Glomerular endothelial cell (primary cell): Measurements from ENCODE around the gene NBPF20. TPM values are rescaled to one million over a fixed set of nuclear protein-coding genes. Genes with fewer than 3 reads are reported as not detected.
"Not testable (repeated sequence)": the region's sequence is repeated elsewhere in the genome, so short reads cannot be mapped to it uniquely, and the experiment has no call there.

Source experiments
- DNase-seq: peaks from one replicate; pipeline ENCODE4 v3.0.0-alpha.2; 2011; ENCODE audit warnings: low read depth, low spot score; ENCODE audit errors: extremely low read depth
- total RNA-seq: library from RNA; depleted of rRNA; stranded (reverse); fragments of >200 nt; gene quantifications from 2 replicates; pipeline ENCODE4 v1.2.3, GENCODE V29; 2015

Gene NBPF20, protein sequence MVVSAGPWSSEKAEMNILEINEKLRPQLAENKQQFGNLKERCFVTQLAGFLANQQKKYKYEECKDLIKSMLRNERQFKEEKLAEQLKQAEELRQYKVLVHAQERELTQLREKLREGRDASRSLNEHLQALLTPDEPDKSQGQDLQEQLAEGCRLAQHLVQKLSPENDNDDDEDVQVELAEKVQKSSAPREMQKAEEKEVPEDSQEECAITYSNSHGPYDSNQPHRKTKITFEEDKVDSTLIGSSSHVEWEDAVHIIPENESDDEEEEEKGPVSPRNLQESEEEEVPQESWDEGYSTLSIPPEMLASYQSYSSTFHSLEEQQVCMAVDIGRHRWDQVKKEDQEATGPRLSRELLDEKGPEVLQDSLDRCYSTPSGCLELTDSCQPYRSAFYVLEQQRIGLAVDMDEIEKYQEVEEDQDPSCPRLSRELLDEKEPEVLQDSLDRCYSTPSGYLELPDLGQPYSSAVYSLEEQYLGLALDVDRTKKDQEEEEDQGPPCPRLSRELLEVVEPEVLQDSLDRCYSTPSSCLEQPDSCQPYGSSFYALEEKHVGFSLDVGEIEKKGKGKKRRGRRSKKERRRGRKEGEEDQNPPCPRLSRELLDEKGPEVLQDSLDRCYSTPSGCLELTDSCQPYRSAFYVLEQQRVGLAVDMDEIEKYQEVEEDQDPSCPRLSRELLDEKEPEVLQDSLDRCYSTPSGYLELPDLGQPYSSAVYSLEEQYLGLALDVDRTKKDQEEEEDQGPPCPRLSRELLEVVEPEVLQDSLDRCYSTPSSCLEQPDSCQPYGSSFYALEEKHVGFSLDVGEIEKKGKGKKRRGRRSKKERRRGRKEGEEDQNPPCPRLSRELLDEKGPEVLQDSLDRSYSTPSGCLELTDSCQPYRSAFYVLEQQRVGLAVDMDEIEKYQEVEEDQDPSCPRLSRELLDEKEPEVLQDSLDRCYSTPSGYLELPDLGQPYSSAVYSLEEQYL (N-terminal part only)
- total RNA-seq, result 3.2 and 3.4 TPM in 2 replicates

DNA sequence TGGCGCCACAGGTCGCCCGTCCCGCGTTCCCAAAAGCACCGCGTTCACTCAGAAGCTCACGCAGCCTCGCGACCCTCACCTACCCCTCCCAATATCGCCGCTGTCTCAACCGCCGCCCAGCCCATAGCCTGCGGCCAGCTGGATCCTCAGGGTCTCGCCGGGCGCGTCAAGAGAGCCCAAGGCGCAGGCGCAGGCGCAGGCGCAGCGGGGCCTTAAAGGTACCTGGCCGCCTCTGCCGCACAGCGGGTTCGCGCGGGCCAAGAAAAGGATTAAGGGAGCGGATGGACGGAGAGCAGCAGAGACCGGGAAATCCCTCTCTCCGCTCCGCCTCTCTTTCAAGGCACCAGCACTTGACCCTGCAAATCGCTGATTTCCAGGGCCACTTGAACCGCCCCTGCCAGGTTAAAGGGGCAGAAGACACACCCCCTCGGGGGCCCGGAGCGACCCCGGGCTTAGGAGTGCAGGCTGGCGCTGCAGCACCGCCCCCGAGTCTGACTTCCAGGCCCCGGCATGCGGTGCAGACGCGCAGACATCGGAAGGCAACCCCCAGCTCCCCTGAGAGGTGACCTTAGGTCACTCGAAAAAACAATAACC, at the start of gene NBPF20:
TSS of gene NBPF20 (minus strand) at position 168 of the 594 bp plus-strand sequence. CDS start 20,331 bp downstream, outside the sequence.
- no peak for DNase-seq

DNA sequence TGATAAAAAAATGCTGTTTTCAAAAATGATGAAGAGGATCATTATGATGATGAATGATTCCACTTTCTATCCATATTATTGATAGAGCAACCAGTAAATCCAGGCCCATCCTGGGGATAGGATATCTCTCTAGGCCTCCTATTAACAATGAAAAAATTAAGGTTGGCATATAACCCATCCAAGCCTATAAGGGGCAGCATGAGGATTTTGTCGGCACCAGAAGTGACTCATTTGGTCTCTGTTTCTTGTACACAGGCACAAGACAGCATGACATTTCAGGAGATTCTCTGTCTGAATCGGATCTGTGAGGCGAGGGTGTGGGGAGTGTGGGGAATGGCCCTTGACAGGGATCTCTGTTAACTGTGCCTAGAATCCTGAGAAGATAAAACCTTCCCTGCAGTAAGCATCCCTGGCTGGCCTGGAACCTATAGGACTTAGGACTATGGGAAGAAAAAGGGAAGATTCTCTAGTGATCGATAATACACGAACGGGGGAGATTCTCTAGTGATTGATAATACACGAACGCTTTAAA, 49.5 kb upstream of the NBPF20 start:
- not testable (repeated sequence) for DNase-seq

DNA sequence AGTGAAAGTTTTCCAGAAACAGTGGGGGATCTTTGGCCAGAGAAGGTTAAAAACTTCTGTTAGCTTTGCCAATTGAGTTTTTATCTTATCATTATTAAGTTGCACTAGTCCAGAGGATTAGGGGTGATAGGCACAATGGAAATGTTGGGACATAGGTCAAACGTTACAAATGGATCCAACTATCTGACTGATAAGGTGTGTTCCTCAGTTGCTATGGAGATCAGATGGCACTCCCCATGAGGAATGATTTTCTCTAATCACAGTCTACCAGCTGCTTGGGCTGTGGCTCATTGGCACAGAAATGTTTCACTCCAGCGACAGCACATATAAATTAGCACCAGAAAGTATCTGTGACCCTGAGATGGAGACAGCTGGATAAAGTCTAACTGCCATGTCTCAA, 47.3 kb upstream of the NBPF20 start:
- DNase-seq, result not testable (repeated sequence)

DNA sequence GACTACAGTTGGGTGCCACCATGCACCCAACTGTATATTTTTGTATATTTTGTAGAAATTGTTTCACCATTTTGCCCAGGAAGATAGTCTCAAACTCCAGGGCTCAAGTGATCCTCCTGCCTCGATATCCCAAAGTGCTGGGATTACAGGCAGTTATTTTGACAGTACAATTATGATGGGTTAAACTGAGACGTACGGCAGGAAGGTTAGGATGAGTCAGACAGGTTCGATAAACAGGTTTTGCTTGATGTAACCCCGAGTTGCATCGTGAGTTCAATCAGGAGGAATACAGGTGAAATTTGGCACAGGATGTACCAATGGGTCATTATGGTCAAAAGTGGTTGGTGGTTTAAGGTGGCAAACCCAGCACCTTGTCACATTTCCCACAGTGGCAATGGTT, 46.0 kb upstream of the NBPF20 start:
- not testable (repeated sequence) for DNase-seq

DNA sequence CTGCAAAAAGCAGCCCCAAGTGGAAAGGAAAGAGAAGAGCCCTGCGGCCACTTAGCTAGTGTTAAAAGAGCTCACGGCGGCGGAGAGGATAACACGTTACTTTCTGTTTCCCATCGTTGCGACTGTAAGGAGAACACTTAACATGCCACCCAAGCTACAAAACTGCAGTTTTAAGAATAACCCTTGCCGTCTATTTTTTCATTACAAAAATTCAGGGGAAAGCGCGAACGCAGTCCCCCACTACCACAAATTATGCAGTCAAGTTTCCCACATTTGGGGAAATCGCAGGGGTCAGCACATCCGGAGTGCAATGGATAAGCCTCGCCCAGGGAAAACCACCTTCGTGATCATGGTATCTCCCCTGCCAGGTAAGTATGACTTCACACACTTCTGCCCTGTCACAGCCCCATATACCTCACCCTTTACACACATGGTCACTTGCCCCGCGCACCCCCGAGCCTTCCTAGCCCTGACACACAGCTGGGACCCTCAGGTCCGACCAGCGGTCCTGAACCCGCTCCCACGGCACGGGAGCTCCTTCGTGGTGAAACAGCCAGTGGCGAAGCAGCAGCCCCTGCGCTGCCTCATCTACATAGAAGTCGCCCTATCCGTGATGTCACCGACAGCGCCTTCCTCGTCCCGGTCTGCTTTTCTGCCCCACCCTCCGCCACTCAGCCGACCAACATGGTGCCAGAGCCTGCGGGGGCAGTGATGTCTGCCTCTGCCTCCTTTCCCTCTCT, 40.2 kb upstream of the NBPF20 start:
- peak; percentile 65 for DNase-seq

DNA sequence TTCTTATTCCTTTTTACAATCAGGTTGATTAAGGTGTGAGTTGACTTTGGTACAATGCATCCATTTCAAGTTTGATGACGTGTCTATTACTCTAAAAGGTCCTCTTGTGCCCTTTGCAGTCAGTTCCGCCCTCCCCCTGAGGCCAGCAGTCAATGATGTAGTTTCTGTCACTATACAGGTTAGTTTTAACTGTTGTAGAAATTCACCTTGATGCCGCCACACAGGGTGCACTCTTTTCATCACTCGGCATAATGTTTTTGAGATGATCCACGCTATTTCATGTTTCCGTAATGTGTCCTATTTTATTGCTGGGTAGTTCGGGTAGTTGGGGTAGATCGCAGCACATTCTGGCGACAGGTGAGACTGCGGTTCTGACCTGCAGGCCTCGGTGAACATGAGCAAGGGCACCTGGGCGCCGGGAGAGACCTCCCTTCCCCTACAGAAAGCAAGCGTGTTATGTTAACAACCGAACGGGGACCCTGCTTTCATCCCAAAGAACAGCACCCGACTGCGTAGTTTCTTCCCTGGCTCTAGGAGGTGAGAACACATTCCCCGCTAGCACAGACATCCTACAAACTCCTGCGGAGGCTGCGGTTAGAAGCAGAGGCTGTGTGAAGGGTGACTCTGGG, 39.4 kb upstream of the NBPF20 start:
- not testable (repeated sequence) for DNase-seq

DNA sequence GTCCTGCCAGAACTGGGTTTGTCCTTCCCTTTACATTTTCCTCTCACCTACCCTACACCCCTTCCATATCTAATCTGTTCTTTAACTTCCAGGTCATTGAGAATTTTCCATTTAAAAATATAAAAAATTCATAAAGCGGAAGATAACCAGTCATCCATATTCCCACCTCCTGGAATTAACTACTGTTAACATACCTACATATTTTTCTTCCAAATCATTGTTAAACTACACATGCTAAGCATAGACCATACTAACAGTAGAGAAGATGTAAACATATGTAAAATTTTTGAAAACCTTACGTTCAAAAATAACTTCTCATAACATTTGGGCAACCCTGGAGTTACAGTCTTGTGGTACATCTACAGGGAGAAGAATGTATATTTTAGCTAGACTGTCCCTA, 38.6 kb upstream of the NBPF20 start:
- not testable (repeated sequence) for DNase-seq

DNA sequence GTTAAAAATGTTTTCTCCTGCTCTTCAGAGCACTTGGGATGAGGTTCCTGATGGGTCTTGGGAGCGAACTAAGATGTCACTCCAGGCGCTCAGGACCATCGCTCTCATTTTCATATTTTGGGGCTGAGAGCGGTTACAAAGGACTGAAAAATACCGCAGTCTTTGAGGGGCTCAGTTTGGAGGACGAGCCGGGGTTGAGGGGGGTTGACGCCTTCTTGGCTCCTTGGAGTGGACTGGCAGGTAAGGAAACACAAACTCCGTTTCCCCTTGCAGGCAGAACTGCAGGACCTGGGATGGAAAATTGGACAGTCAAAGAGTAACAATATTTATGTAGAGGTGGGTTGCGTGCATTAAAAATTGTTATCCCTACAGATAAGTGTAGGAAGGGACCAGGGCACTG, 35.3 kb upstream of the NBPF20 start:
- not testable (repeated sequence) for DNase-seq

DNA sequence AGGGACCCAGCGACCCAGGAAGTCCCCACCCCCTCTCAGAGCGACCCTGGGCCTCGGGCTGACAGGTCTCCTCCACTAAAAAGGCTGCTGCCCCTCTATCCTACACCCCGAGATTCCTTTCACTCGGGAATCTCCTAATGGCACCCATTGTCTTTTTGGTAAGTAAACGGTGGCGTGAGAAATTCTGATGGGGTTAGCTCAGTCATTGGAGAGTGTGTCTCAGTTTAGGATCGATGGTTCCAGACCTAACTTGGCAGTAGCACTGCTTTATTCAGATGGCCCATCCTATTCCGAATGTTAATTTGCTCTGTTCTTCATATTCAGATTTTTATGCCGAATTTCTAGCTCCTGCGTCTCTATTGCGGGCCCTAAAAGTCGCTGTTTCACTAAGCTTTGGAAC, 34.6 kb upstream of the NBPF20 start:
- DNase-seq, result not testable (repeated sequence)

DNA sequence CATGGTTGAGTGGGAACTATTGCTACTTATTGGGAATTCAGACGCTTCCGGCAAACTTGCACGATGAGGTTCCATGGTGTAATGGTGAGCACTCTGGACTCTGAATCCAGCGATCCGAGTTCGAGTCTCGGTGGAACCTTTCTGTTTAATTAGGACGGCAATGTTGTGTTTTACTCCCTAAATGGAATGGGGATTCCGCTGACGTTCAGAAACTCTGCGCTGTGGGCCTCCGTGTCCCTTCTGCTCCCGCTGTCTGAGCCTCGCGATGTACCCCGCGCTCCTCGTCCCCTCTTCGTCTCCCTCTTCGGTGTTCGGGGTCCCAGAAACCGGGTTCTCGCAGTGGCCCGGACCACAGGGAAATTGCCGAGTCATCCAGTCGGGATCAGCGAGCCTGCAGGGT, 34.2 kb upstream of the NBPF20 start:
- DNase-seq, result not testable (repeated sequence)

DNA sequence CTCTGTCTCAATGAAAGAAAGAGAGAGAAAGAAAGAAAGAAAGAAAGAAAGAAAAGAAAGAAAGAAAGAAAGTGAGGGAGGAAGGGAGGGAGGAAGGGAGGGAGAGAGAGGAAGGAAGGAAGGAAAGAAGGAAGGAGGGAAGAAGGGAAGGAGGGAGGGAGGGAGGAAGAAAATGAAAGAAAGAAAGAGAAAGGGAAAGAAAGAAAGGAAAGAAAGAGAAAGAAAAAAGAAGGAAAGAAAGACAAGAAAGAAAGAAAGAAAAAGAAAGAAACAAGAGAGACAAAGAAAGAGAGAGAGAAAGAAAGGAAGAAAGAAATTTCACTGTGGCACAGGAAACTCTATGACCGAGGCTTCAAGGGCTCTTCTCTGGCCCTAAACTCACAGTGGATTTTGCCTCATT, 33.7 kb upstream of the NBPF20 start:
- not testable (repeated sequence) for DNase-seq

DNA sequence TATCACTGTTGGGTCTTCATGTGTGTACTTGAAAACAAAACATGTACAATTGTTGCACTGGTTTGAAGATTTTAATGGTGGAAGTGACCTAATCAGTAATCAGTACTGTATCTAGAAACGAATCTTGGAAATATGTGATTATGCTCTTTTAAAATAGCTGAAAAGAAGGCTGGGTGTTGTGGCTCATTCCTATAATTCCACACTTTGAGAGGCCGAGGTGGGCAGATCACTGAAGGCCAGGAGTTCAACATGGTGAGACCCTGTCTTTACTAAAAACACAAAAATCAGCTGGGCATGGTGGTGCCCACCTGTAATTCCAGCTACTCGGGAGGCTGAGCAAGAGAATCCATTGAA, 29.4 kb upstream of the NBPF20 start:
- DNase-seq, result not testable (repeated sequence)

DNA sequence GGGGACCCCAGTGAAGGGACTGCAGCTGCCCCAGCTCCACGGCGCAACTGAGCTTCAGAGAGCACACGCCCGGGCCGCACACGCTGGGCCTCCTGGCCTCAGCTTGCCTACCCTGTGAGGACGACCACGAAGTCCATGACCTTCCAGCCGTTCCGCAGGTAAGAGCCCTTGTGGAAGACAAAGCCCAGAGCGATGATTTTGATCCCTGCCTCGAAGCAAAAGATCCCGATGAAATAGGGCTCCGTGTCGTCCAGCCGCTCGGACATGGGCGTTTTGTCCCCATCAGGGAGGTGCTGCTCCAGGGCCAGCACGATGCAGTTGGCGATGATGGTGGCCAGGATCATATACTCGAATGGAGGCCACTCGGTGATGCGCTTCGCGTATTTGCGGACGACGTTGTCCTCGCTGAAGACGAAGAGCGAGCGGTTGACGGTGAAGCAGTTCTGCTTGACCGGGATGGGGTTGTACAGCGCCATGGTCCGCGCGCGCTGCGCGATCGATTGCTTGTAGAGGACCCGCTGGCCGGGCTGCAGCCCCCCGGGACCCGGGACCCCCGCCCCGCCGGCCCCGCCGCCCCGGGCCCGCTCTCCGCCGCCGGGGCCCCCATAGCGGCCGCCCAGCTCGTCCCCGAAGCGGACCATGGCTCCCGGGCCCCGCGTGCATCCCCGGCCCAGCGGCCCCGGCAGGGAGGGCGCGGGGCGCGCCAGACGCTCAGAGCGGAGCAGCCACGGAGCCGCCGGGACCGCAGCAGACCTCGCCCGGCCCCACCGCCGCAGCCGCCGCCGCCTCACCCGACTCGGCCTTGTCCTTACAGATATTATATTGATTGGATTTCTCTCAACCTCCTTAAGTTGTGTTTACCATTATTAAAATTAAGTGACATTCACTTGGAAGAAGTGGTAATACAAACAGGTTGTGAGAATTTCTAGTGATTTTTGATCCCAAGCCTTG, 28.7 kb upstream of the NBPF20 start:
- not testable (repeated sequence) for DNase-seq

DNA sequence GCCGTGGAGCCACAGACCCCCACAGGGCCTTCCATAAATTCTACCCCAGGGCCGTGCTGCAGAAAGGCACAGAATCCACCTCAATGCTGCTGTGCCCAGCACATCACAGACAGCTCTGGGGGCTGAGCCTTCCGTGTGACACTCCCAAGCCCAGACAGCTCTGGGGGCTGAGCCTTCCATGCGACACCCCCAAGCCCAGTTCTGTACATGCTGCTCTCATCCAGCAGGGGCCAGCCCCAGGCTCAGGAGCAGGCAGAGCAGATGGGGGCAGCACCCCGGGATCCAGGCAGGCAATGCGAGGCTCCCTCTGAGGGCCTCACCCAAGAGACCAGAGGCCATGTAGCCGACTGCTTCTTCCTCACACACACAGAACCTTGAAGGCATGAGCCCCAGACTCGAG, 27.1 kb upstream of the NBPF20 start:
- not testable (repeated sequence) for DNase-seq

DNA sequence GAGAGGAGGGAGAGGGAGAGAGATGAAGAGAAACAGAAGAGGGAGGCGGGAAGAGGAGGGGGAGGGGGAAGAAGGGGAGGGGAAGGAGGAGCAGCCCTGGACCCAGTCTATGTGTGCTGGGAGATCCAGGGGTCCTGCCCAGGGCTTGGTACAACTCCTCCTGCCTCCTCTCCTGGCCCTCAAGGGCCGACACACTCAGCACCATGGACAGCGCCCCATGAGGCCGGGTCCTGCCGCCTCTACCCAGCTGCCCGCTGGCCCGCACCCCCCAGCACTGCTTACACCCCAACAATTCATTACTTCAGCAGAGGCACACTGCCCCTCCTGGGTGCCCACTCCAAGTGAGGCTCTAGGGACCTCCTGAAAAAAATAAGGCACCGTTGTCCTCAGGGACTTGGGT, 26.5 kb upstream of the NBPF20 start:
- DNase-seq, result not testable (repeated sequence)

DNA sequence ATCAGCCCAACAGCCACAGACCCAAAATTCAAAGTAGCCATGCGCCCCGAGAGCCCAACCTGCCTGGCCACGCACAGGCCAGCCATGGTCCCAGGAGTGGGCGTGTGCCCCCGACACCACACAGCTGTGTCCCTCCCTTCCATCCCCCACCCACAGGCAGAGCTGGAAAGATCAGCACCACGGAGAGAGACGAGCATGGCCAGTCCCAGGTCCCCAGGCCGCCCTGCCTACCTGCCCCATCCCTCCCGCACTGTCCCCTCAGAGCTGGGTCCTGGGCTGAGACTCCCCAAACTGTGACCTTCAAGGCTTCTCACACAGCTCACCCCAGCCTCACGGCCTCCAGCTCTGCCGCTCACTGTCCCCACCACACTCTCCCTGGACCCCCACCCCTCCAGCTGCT, 19.8 kb upstream of the NBPF20 start:
- not testable (repeated sequence) for DNase-seq

DNA sequence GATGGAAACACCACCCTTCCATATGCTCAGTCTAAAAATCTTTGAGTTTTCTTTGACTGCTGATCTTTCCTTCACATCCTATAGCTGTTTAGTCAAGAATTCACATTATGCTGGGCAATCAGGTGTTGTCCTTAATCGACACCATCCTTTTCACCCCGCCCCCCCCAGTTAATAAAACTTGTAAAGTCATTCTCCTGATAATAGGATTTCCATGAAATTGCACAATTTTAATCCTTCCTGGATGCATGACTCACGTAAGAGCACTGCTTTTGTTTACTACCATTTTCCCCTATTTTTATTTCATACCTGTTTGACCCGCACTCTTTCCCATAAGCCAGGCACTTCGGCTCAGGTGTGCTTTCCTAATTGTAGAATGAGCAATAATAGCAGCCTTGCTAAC, 16.9 kb upstream of the NBPF20 start:
- DNase-seq, result not testable (repeated sequence)
